IMR-90 (cell line): ENCODE results near the gene CUL1. TPM values are rescaled to one million over a fixed set of nuclear protein-coding genes. Genes with fewer than 3 reads are reported as not detected.

Source experiments
- ATAC-seq: fragments of 200-7000 bp; cut with Tn5 transposase; 2 replicates; pipeline ENCODE4 v1.9.1; 2020; ENCODE audit warnings: low read depth, mild to moderate bottlenecking, moderate library complexity
- BruUV-seq: library from RNA; stranded (reverse); fragments of 400-500 nt; replicated peaks from 2 replicates; lab custom pipeline; 2021; lab: Mats Ljungman, UMichigan
- CTCF ChIA-PET: fragments of 300-600 bp; formaldehyde crosslinking; extraction: SDS; loops from one replicate; lab custom pipeline; 2021; ENCODE audit warnings: antibody characterized with exemption; lab: Yijun Ruan, JAX
- POLR2A ChIA-PET: fragments of 300-600 bp; sonication (Branson Sonifier 250); formaldehyde crosslinking; loops from one replicate; lab custom pipeline; 2022; ENCODE audit warnings: antibody characterized with exemption; ENCODE audit not compliant: unreplicated experiment; lab: Charles Lee
- DNase-seq: peaks from one replicate; pipeline ENCODE4 v3.0.0; 2013
- H2AFZ ChIP-seq: replicated peaks from 2 replicates; pipeline ENCODE3; 2013; ENCODE audit warnings: low read length, mild to moderate bottlenecking; ENCODE audit not compliant: poor library complexity
- H2AK5ac ChIP-seq: 2 replicates; pipeline ENCODE4 v1.6.1; 2013; ENCODE audit warnings: low read depth, low read length, inconsistent platforms
- H2AK9ac ChIP-seq: replicated peaks from 2 replicates; pipeline ENCODE3; 2013; ENCODE audit warnings: mild to moderate bottlenecking, low read depth, low read length, moderate library complexity; ENCODE audit not compliant: poor library complexity
- H2BK120ac ChIP-seq: 2 replicates; pipeline ENCODE4 v1.6.1; 2013; ENCODE audit warnings: low read depth, low read length, inconsistent platforms
- H2BK15ac ChIP-seq: 3 replicates; pipeline ENCODE4 v1.6.1; 2013; ENCODE audit warnings: low read depth, low read length, inconsistent platforms
- H2BK20ac ChIP-seq: 2 replicates; pipeline ENCODE4 v1.6.1; 2013; ENCODE audit warnings: low read depth, mild to moderate bottlenecking, inconsistent platforms, low read length, moderate library complexity
- H2BK5ac ChIP-seq: 2 replicates; pipeline ENCODE4 v1.6.1; 2013; ENCODE audit warnings: mild to moderate bottlenecking, low read depth, low read length, inconsistent platforms; ENCODE audit not compliant: poor library complexity, severe bottlenecking
- H3K14ac ChIP-seq: replicated peaks from 2 replicates; pipeline ENCODE4 v1.6.1; 2013; ENCODE audit warnings: low read depth, low read length, inconsistent platforms
- H3K18ac ChIP-seq: 2 replicates; pipeline ENCODE4 v1.6.1; 2013; ENCODE audit warnings: low read depth, low read length, control low read depth
- H3K23ac ChIP-seq: 2 replicates; pipeline ENCODE4 v1.6.1; 2013; ENCODE audit warnings: low read depth, low read length, inconsistent platforms
- H3K27ac ChIP-seq: 2 replicates; pipeline ENCODE4 v1.5.1; 2013; ENCODE audit warnings: mild to moderate bottlenecking, control low read depth, low read length; ENCODE audit not compliant: insufficient read depth
- H3K27me3 ChIP-seq: 2 replicates; pipeline ENCODE4 v1.6.1; 2013; ENCODE audit warnings: low read length; ENCODE audit not compliant: control insufficient read depth, insufficient read depth
- H3K36me3 ChIP-seq: 2 replicates; pipeline ENCODE4 v1.6.1; 2013; ENCODE audit warnings: low read length, mixed read lengths; ENCODE audit not compliant: control insufficient read depth, insufficient read depth
- H3K4ac ChIP-seq: 2 replicates; pipeline ENCODE4 v1.6.1; 2013; ENCODE audit warnings: low read depth, low read length, inconsistent platforms
- H3K4me1 ChIP-seq: 2 replicates; pipeline ENCODE4 v1.6.1; 2013; ENCODE audit warnings: low read length, mixed read lengths; ENCODE audit not compliant: control insufficient read depth, insufficient read depth
- H3K4me2 ChIP-seq: 2 replicates; pipeline ENCODE4 v1.6.1; 2013; ENCODE audit warnings: low read depth, mild to moderate bottlenecking, control low read depth, low read length, moderate library complexity
- H3K4me3 ChIP-seq: 2 replicates; pipeline ENCODE4 v1.5.1; 2013; ENCODE audit warnings: low read depth, mild to moderate bottlenecking, control low read depth, low read length, moderate library complexity; ENCODE audit not compliant: insufficient read depth
- H3K56ac ChIP-seq: 2 replicates; pipeline ENCODE4 v1.6.1; 2013; ENCODE audit warnings: low read length, inconsistent platforms; ENCODE audit not compliant: insufficient read depth; ENCODE audit errors: extremely low read depth
- H3K79me1 ChIP-seq, 2 experiments: 2 replicates each; pipeline ENCODE4 v1.6.1; 2013; ENCODE audit warnings: low read length in 2 of 2, inconsistent platforms in 1 of 2, low read depth in 1 of 2
- H3K9ac ChIP-seq: 2 replicates; pipeline ENCODE4 v1.6.1; 2013; ENCODE audit warnings: low read depth, low read length, control low read depth
- H3K9me1 ChIP-seq: 2 replicates; pipeline ENCODE4 v1.6.1; 2013; ENCODE audit warnings: low read length, inconsistent platforms; ENCODE audit not compliant: insufficient read depth
- H3K9me3 ChIP-seq: 2 replicates; pipeline ENCODE4 v1.6.1; 2013; ENCODE audit warnings: low read length; ENCODE audit not compliant: control insufficient read depth, insufficient read depth
- H4K20me1 ChIP-seq: 2 replicates; pipeline ENCODE4 v1.6.1; 2013; ENCODE audit warnings: low read length, inconsistent platforms; ENCODE audit not compliant: insufficient read depth
- H4K5ac ChIP-seq: 2 replicates; pipeline ENCODE4 v1.6.1; 2013; ENCODE audit warnings: mild to moderate bottlenecking, low read depth, low read length, control low read depth
- H4K8ac ChIP-seq, 2 experiments: 2 replicates each; pipeline ENCODE4 v1.6.1; 2013; ENCODE audit warnings: low read depth in 2 of 2, low read length in 2 of 2, control low read depth in 1 of 2, inconsistent platforms in 1 of 2
- H4K91ac ChIP-seq: 2 replicates; pipeline ENCODE4 v1.6.1; 2013; ENCODE audit warnings: low read depth, low read length, inconsistent platforms; ENCODE audit not compliant: insufficient read depth
- BHLHE40 ChIP-seq: fragments of 150-350 bp; IDR thresholded peaks from 2 replicates; pipeline ENCODE4 v1.6.1; 2016; ENCODE audit warnings: mild to moderate bottlenecking, low read depth, low read length
- CEBPB ChIP-seq: IDR thresholded peaks from 2 replicates; pipeline ENCODE4 v1.6.1; 2012; ENCODE audit warnings: low read depth, low read length, improper control_type of control experiment
- CHD1 ChIP-seq: IDR thresholded peaks from 2 replicates; pipeline ENCODE4 v1.6.1; 2012; ENCODE audit warnings: low read depth, low read length, improper control_type of control experiment
- FOS ChIP-seq: fragments of 150-350 bp; IDR thresholded peaks from 2 replicates; pipeline ENCODE4 v1.6.1; 2016; ENCODE audit warnings: low read depth, low read length
- MAFK ChIP-seq: IDR thresholded peaks from 2 replicates; pipeline ENCODE4 v1.6.1; 2012; ENCODE audit warnings: low read depth, low read length, improper control_type of control experiment
- MAZ ChIP-seq: IDR thresholded peaks from 2 replicates; pipeline ENCODE4 v1.6.1; 2012; ENCODE audit warnings: low read depth, mild to moderate bottlenecking, low read length, improper control_type of control experiment, moderate library complexity, borderline replicate concordance
- MXI1 ChIP-seq: IDR thresholded peaks from 2 replicates; pipeline ENCODE4 v1.6.1; 2012; ENCODE audit warnings: low read depth, mild to moderate bottlenecking, low read length, moderate library complexity, borderline replicate concordance
- NFE2L2 ChIP-seq: fragments of 150-350 bp; IDR thresholded peaks from 2 replicates; pipeline ENCODE4 v1.6.1; 2016; ENCODE audit warnings: low read depth, mild to moderate bottlenecking, low read length
- POLR2A ChIP-seq: IDR thresholded peaks from 2 replicates; pipeline ENCODE4 v1.6.1; 2012; ENCODE audit warnings: mild to moderate bottlenecking, low read depth, low read length
- RAD21 ChIP-seq: IDR thresholded peaks from 2 replicates; pipeline ENCODE4 v1.6.1; 2012; ENCODE audit warnings: low read length, improper control_type of control experiment
- RFX5 ChIP-seq: IDR thresholded peaks from 2 replicates; pipeline ENCODE4 v1.8.0; 2012; ENCODE audit warnings: low read depth, mild to moderate bottlenecking, low read length, moderate library complexity
- WGBS, 2 experiments: methylation state at CpG; one replicate each; pipeline versions ENCODE4 v1.1.5 to v1.1.7; 2013; ENCODE audit warnings: missing lambda C conversion rate in 2 of 2; ENCODE audit not compliant: insufficient read length in 1 of 2; ENCODE audit errors: extremely low coverage in 2 of 2; 5-methylcytosine and 5-hydroxymethylcytosine counted together
- dilution Hi-C: fragments of 300-500 bp; cut with HindIII; formaldehyde crosslinking; loops from one replicate; pipeline ENCODE4 v1.14.3; 2018; ENCODE audit warnings: low sequenced_read_pairs; ENCODE audit not compliant: unreplicated experiment
- in situ Hi-C: fragments of 300-500 bp; cut with MboI; formaldehyde crosslinking; loops from 3 replicates; pipeline ENCODE4 v1.14.3; 2019; ENCODE audit warnings: low sequenced_read_pairs, inconsistent platforms, mixed read lengths
- intact Hi-C: fragments of 100-400 bp; cut with micrococcal nuclease; formaldehyde crosslinking; loops from 2 replicates; pipeline ENCODE4 v1.10.0; 2022
- polyA plus RNA-seq, 3 experiments: library from polyadenylated mRNA; depleted of rRNA; stranded (reverse); fragments of >200 nt; gene quantifications; 2 replicates each; pipeline ENCODE4 v1.2.3, GENCODE V29; 2012; ENCODE audit warnings: low replicate concordance in 1 of 3
- total RNA-seq: library from RNA; depleted of rRNA; stranded (reverse); fragments of >200 nt; gene quantifications from 2 replicates; pipeline ENCODE4 v1.2.3, GENCODE V29; 2012
- TF ChIP-seq, protein P1 (sequence below): fragments of 150-350 bp; IDR thresholded peaks from 2 replicates; pipeline ENCODE4 v1.6.1; 2016; ENCODE audit warnings: low read depth, mild to moderate bottlenecking, low read length, moderate library complexity, borderline replicate concordance
- TF ChIP-seq, protein P2 (sequence below): fragments of 150-350 bp; IDR thresholded peaks from 2 replicates; pipeline ENCODE4 v1.6.1; 2017; ENCODE audit warnings: mild to moderate bottlenecking, antibody characterized with exemption, low read length, low read depth
- TF ChIP-seq, protein P3 (sequence below): conservative IDR thresholded peaks from 2 replicates; pipeline ENCODE4 v1.5.1; 2012; ENCODE audit warnings: mild to moderate bottlenecking, low read depth, low read length, improper control_type of control experiment

Gene CUL1
- total and polyA plus RNA-seq, 2 of the 4 experiments (the other 2 are of a cell fraction), result 44.0 to 46.2 TPM

DNA sequence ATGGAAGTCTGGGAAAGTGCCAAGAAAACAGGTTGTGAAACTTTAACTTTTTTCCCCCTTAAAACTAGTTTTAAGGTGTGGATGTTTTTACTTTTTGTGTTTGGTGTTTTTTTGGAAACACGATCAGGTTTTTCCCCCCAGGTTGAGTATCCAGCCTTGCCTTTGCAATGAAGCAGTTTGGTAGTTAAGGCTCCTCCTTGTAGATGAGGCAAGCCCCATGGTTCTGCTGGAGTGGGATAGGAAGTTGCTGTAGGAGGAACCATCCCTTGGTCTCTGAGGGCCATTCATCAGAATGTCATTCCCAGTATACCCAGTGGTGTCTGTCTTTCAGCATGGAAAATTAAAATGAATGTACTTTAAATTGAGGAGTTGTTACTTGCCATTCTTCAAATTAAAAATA is 2.7 kb downstream of the CUL1 start:
- no peak overlapping the region for H3K4me3 ChIP-seq
- dilution Hi-C loops, result no loop called here
- H3K14ac ChIP-seq, result 0 out of 2 replicates have a peak overlapping the region, but pooled peaks have one; percentile 27

More for the DNA sequence above, 2.7 kb downstream of the CUL1 start:
- H4K91ac ChIP-seq, result no peak overlapping the region
- H3K4ac ChIP-seq, result no peak overlapping the region; the same call in 1 of the 2 replicates
- BruUV-seq, result no TSS peak
- intact Hi-C loops, result loop anchor here (2.0 kb wide), 3 partner anchors 29 to 127 kb away; no protein-coding TSS in a partner anchor
- peaks cover 18% of the 10 kb centered on the region for H3K9me1 ChIP-seq
- 0 out of 2 replicates have a peak overlapping the region, but pooled peaks have one; percentile 64 for H3K23ac ChIP-seq
- ChIA-PET CTCF (interaction anchor here (1.0 to 1.2 kb wide), 2 partner anchors 19 to 37 kb away, joined by 3 read pairs; no protein-coding TSS in a partner anchor), POLR2A (interaction anchor here (0.9 kb wide), 1 partner anchor 214 kb away, joined by 7 read pairs; no protein-coding TSS in a partner anchor)
- H3K9me3 ChIP-seq, result no peaks in the 10 kb centered on the region
- no CpG with 5 or more reads among the region's 1 CpG for WGBS, 2 experiments
- no peak overlapping the region for H2AFZ ChIP-seq
- peak overlapping the region; percentile 95 for H3K4me2 ChIP-seq
- peaks cover 11% of the 10 kb centered on the region for H3K4me1 ChIP-seq
- no peaks in the 10 kb centered on the region for H3K27me3 ChIP-seq
- peaks cover 60% of the 10 kb centered on the region for H4K20me1 ChIP-seq
- DNase-seq, result peak; percentile 38
- TF ChIP-seq FOS (no peak), CHD1 (no peak), MAZ (no peak), NFE2L2 (no peak), BHLHE40 (no peak), RAD21 (no peak), POLR2A (no peak), MAFK (no peak), MXI1 (no peak), CEBPB (no peak; the same call in 1 of the 2 replicates), RFX5 (no peak)
- TF ChIP-seq, protein P1, sequence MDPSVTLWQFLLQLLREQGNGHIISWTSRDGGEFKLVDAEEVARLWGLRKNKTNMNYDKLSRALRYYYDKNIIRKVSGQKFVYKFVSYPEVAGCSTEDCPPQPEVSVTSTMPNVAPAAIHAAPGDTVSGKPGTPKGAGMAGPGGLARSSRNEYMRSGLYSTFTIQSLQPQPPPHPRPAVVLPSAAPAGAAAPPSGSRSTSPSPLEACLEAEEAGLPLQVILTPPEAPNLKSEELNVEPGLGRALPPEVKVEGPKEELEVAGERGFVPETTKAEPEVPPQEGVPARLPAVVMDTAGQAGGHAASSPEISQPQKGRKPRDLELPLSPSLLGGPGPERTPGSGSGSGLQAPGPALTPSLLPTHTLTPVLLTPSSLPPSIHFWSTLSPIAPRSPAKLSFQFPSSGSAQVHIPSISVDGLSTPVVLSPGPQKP, result no peak
- TF ChIP-seq, protein P2, sequence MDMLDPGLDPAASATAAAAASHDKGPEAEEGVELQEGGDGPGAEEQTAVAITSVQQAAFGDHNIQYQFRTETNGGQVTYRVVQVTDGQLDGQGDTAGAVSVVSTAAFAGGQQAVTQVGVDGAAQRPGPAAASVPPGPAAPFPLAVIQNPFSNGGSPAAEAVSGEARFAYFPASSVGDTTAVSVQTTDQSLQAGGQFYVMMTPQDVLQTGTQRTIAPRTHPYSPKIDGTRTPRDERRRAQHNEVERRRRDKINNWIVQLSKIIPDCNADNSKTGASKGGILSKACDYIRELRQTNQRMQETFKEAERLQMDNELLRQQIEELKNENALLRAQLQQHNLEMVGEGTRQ, result no peak
- TF ChIP-seq, protein P3, sequence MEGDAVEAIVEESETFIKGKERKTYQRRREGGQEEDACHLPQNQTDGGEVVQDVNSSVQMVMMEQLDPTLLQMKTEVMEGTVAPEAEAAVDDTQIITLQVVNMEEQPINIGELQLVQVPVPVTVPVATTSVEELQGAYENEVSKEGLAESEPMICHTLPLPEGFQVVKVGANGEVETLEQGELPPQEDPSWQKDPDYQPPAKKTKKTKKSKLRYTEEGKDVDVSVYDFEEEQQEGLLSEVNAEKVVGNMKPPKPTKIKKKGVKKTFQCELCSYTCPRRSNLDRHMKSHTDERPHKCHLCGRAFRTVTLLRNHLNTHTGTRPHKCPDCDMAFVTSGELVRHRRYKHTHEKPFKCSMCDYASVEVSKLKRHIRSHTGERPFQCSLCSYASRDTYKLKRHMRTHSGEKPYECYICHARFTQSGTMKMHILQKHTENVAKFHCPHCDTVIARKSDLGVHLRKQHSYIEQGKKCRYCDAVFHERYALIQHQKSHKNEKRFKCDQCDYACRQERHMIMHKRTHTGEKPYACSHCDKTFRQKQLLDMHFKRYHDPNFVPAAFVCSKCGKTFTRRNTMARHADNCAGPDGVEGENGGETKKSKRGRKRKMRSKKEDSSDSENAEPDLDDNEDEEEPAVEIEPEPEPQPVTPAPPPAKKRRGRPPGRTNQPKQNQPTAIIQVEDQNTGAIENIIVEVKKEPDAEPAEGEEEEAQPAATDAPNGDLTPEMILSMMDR, result no peak
- peak overlapping the region; percentile 27 for H3K27ac ChIP-seq
- no peak overlapping the region for H4K8ac ChIP-seq
- no peak overlapping the region for H3K18ac ChIP-seq
- H3K79me1 ChIP-seq, result peaks cover 0 to 34% of the 10 kb centered on the region in 2 experiments; a peak in 2 of 4 replicates
- H2BK15ac ChIP-seq, result no peak overlapping the region
- no peak overlapping the region for H2BK120ac ChIP-seq
- ATAC-seq, result no peak
- no peak overlapping the region; the same call in 1 of the 2 replicates for H2AK5ac ChIP-seq
- H4K5ac ChIP-seq, result no peak overlapping the region
- no peaks in the 10 kb centered on the region for H3K36me3 ChIP-seq
- H3K9ac ChIP-seq, result no peak overlapping the region
- H3K56ac ChIP-seq, result peak overlapping the region; percentile 51; the same call in 1 of the 2 replicates
- H2BK20ac ChIP-seq, result no peak overlapping the region
- in situ Hi-C loops, result no loop called here
- no peak overlapping the region for H2AK9ac ChIP-seq
- no peak overlapping the region for H2BK5ac ChIP-seq
